Activated B cell treated with CpG ODN at 0.5 μM for 24 hours (primary cell): ENCODE results near the gene SLC24A4. TPM values are rescaled to one million over a fixed set of nuclear protein-coding genes. Genes with fewer than 3 reads are reported as not detected.

ENCODE experiments used
- ATAC-seq: fragments of 200-7000 bp; cut with Tn5 transposase; one replicate; pipeline ENCODE4 v1.10.0; 2021; ENCODE audit warnings: low read depth, mild to moderate bottlenecking, moderate library complexity
- CTCF ChIA-PET: fragments of 350-600 bp; sonication (Branson Sonifier 250); formaldehyde crosslinking; loops from one replicate; lab custom pipeline; 2021; ENCODE audit warnings: antibody characterized with exemption; lab: Charles Lee
- POLR2A ChIA-PET: fragments of 350-600 bp; sonication (Branson Sonifier 250); formaldehyde crosslinking; loops from one replicate; lab custom pipeline; 2021; ENCODE audit warnings: antibody characterized with exemption; lab: Charles Lee
- DNase-seq: peaks from one replicate; pipeline ENCODE4 v3.0.0; 2022
- H3K27ac Mint-ChIP-seq: one replicate; pipeline ENCODE4 v1.8.0; 2020; ENCODE audit warnings: mixed read lengths
- H3K27me3 Mint-ChIP-seq: one replicate; pipeline ENCODE4 v1.8.0; 2021; ENCODE audit warnings: mixed read lengths
- H3K36me3 Mint-ChIP-seq: one replicate; pipeline ENCODE4 v1.8.0; 2021; ENCODE audit warnings: low read depth, mixed read lengths
- H3K4me1 Mint-ChIP-seq: one replicate; pipeline ENCODE4 v1.8.0; 2021; ENCODE audit warnings: mixed read lengths
- H3K4me3 Mint-ChIP-seq: one replicate; pipeline ENCODE4 v1.8.0; 2020; ENCODE audit warnings: mild to moderate bottlenecking, mixed read lengths
- H3K9me3 Mint-ChIP-seq: one replicate; pipeline ENCODE4 v1.8.0; 2020; ENCODE audit warnings: mixed read lengths
- CTCF ChIP-seq: fragments of 200-600 bp; IDR thresholded peaks from one replicate; pipeline ENCODE4 v1.8.0; 2022; ENCODE audit warnings: antibody characterized with exemption, mild to moderate bottlenecking
- intact Hi-C: fragments of 100-400 bp; cut with micrococcal nuclease; formaldehyde crosslinking; loops from one replicate; pipeline ENCODE4 v1.15.1; 2024
- total RNA-seq: library from RNA; stranded (reverse); gene quantifications from 2 replicates; pipeline ENCODE4 v1.2.3, GENCODE V29; 2022

Gene SLC24A4
- total RNA-seq, 1 donor from 2014 or later: 0.09 TPM

GRCh38 chr14:92391726-92392125, 68.8 kb downstream of the SLC24A4 start:
- H3K27me3 Mint-ChIP-seq: peaks cover 22% of the 10 kb centered on the region
- no peaks in the 10 kb centered on the region for H3K9me3 Mint-ChIP-seq
- intact Hi-C loops: no loop called here
- H3K4me1 Mint-ChIP-seq: no peaks in the 10 kb centered on the region
- no peaks in the 10 kb centered on the region for H3K36me3 Mint-ChIP-seq
- H3K4me3 Mint-ChIP-seq: no peak overlapping the region
- no peak overlapping the region for H3K27ac Mint-ChIP-seq
- no peak for TF ChIP-seq CTCF
- DNase-seq (no peak), ATAC-seq (no peak)
- CTCF ChIA-PET: no interaction called here
- POLR2A ChIA-PET: no interaction called here

GRCh38 chr14:92392711-92393110, 69.7 kb downstream of the SLC24A4 start:
- TF ChIP-seq CTCF: no peak
- Mint-ChIP-seq H3K4me3 (no peak overlapping the region), H3K36me3 (no peaks in the 10 kb centered on the region), H3K27ac (no peak overlapping the region), H3K4me1 (no peaks in the 10 kb centered on the region), H3K9me3 (no peaks in the 10 kb centered on the region), H3K27me3 (peaks cover 19% of the 10 kb centered on the region)
- ATAC-seq (no peak), DNase-seq (no peak)
- POLR2A ChIA-PET: no interaction called here
- intact Hi-C loops: no loop called here
- CTCF ChIA-PET: no interaction called here

GRCh38 chr14:92397150-92397952, 74.4 kb downstream of the SLC24A4 start:
- H3K4me3 Mint-ChIP-seq: no peak overlapping the region
- CTCF ChIA-PET: no interaction called here
- TF ChIP-seq CTCF: no peak
- no peaks in the 10 kb centered on the region for H3K9me3 Mint-ChIP-seq
- no peak overlapping the region for H3K27ac Mint-ChIP-seq
- intact Hi-C loops: no loop called here
- no peaks in the 10 kb centered on the region for H3K36me3 Mint-ChIP-seq
- peaks cover 1% of the 10 kb centered on the region for H3K27me3 Mint-ChIP-seq
- peaks cover 32% of the 10 kb centered on the region for H3K4me1 Mint-ChIP-seq
- DNase-seq (no peak), ATAC-seq (no peak)
- POLR2A ChIA-PET: no interaction called here

DNA sequence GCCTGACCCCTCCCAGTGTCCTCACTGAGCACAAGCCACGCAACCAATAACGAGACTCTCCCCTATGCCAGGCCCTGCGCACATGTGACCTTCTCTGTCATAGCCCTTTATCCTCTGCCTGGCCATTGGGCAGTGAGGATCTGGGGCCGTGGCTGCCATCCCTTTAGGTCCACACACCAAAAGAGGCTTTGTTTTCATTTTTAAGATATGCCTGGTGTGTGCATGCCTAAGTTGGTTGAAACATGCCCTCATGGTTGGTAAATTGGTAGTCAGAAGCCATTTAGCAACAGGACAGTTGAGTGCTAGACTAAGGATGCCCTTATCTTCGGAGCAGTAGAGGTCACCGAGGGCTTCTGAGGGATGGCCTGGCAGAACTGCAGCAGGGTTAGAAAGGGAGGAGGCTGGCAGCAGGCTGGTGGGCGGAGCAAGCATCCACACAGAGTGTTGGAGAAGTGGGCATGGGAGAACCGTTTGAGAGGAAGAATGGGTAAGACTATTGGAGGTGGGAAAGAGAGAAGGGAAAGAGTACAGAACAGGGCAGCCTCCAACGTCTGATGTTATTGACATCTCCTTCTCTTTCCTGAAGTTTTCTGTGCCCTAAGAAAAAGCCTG, 75.1 kb downstream of the SLC24A4 start:
- Mint-ChIP-seq H3K27ac (no peak overlapping the region), H3K4me1 (peaks cover 32% of the 10 kb centered on the region), H3K9me3 (no peaks in the 10 kb centered on the region), H3K4me3 (no peak overlapping the region), H3K36me3 (no peaks in the 10 kb centered on the region), H3K27me3 (no peaks in the 10 kb centered on the region)
- ChIA-PET POLR2A (no interaction called here), CTCF (no interaction called here)
- intact Hi-C loops: no loop called here
- DNase-seq (no peak), ATAC-seq (no peak)
- TF ChIP-seq CTCF: no peak

- Mint-ChIP-seq H3K4me1 (peaks cover 32% of the 10 kb centered on the region), H3K27ac (peak overlapping the region; percentile 60), H3K9me3 (no peaks in the 10 kb centered on the region), H3K27me3 (no peaks in the 10 kb centered on the region), H3K4me3 (no peak overlapping the region), H3K36me3 (no peaks in the 10 kb centered on the region)
- no peak for ATAC-seq
- intact Hi-C loops: no loop called here
- no peak for TF ChIP-seq CTCF
- ChIA-PET POLR2A (no interaction called here), CTCF (no interaction called here)
- DNase-seq: no peak
Observed at GRCh38 chr14:92398888-92399636, 76.1 kb downstream of the SLC24A4 start.
